ENCODE measurements around the gene MAP4K4. TPM values are rescaled to one million over a fixed set of nuclear protein-coding genes. Genes with fewer than 3 reads are reported as not detected.

The MAP4K4 gene
- total and polyA plus RNA-seq, 2 of the 13 experiments (the other 11 are each of a cell fraction or from before 2014, with no cell fraction given) = 105 to 264 TPM

DNA sequence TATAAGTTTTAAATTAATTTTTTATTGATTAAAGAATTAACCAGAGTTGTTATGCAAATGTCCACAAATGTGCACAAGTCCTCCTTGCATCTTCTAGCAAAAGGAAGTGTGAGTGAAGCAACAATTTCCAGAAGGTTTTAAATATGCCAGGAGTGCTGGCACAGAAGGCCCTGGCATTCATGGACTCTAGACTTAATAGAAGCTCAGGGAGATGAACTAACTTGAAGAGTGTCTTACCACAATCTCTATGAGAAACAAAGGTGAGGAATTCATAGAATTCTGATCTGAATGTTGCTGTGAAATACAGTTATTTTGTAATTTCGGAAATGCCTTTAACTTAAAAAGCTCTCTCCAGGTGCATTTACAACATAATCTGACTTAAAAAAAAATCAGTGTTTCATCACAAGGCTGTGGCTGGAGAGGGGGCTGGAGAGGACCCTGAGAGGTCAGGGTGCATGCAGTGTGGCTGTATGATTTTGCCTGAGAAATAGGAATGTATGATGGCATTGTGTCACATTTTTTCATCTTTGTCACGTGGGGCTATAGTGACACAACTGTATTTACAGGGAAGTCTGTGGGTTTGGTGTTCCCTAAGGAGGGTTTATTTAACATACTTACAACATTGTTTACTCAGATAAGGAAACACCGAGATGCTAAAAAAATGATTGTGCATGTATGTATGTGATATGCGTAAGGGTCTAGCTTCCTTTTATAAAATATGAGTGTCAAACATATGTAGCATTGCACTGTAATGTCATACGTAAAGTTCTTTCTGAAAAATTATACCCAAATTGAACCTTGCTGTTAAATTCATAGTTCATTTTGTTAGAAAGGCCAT lies 66.2 kb downstream of the MAP4K4 start (continued):
- no peak for TF ChIP-seq ZNF768 (CRISPR knock-in tag; IDR thresholded peaks at IDR 0.05)
- no peak for TF ChIP-seq NFKB2 (CRISPR knock-in tag; IDR thresholded peaks at IDR 0.05; ENCODE audit: borderline replicate concordance)
- no peak for TF ChIP-seq ZNF180 (CRISPR knock-in tag; IDR thresholded peaks at IDR 0.05; ENCODE audit: borderline replicate concordance, low read depth)
- TF ChIP-seq HOXA7 (CRISPR knock-in tag; IDR thresholded peaks at IDR 0.05) = no peak
- TF ChIP-seq ZNF75D (CRISPR knock-in tag; IDR thresholded peaks at IDR 0.05; ENCODE audit: borderline replicate concordance) = no peak
- TF ChIP-seq, protein P1, sequence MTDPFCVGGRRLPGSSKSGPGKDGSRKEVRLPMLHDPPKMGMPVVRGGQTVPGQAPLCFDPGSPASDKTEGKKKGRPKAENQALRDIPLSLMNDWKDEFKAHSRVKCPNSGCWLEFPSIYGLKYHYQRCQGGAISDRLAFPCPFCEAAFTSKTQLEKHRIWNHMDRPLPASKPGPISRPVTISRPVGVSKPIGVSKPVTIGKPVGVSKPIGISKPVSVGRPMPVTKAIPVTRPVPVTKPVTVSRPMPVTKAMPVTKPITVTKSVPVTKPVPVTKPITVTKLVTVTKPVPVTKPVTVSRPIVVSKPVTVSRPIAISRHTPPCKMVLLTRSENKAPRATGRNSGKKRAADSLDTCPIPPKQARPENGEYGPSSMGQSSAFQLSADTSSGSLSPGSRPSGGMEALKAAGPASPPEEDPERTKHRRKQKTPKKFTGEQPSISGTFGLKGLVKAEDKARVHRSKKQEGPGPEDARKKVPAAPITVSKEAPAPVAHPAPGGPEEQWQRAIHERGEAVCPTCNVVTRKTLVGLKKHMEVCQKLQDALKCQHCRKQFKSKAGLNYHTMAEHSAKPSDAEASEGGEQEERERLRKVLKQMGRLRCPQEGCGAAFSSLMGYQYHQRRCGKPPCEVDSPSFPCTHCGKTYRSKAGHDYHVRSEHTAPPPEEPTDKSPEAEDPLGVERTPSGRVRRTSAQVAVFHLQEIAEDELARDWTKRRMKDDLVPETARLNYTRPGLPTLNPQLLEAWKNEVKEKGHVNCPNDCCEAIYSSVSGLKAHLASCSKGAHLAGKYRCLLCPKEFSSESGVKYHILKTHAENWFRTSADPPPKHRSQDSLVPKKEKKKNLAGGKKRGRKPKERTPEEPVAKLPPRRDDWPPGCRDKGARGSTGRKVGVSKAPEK (CRISPR knock-in tag; IDR thresholded peaks at IDR 0.05; ENCODE audit: borderline replicate concordance) = no peak
- no peak for TF ChIP-seq ADNP (CRISPR knock-in tag; IDR thresholded peaks at IDR 0.05)
- peak; percentile 84; the same call in 1 of the 2 replicates for TF ChIP-seq ERF (CRISPR knock-in tag; IDR thresholded peaks at IDR 0.05)
- TF ChIP-seq PHF5A (CRISPR knock-in tag; IDR thresholded peaks at IDR 0.05; ENCODE audit: low read depth, unreplicated experiment) = no peak
- no peak for TF ChIP-seq ZNF510 (CRISPR knock-in tag; IDR thresholded peaks at IDR 0.05; ENCODE audit: low read depth)
- TF ChIP-seq, protein P2, sequence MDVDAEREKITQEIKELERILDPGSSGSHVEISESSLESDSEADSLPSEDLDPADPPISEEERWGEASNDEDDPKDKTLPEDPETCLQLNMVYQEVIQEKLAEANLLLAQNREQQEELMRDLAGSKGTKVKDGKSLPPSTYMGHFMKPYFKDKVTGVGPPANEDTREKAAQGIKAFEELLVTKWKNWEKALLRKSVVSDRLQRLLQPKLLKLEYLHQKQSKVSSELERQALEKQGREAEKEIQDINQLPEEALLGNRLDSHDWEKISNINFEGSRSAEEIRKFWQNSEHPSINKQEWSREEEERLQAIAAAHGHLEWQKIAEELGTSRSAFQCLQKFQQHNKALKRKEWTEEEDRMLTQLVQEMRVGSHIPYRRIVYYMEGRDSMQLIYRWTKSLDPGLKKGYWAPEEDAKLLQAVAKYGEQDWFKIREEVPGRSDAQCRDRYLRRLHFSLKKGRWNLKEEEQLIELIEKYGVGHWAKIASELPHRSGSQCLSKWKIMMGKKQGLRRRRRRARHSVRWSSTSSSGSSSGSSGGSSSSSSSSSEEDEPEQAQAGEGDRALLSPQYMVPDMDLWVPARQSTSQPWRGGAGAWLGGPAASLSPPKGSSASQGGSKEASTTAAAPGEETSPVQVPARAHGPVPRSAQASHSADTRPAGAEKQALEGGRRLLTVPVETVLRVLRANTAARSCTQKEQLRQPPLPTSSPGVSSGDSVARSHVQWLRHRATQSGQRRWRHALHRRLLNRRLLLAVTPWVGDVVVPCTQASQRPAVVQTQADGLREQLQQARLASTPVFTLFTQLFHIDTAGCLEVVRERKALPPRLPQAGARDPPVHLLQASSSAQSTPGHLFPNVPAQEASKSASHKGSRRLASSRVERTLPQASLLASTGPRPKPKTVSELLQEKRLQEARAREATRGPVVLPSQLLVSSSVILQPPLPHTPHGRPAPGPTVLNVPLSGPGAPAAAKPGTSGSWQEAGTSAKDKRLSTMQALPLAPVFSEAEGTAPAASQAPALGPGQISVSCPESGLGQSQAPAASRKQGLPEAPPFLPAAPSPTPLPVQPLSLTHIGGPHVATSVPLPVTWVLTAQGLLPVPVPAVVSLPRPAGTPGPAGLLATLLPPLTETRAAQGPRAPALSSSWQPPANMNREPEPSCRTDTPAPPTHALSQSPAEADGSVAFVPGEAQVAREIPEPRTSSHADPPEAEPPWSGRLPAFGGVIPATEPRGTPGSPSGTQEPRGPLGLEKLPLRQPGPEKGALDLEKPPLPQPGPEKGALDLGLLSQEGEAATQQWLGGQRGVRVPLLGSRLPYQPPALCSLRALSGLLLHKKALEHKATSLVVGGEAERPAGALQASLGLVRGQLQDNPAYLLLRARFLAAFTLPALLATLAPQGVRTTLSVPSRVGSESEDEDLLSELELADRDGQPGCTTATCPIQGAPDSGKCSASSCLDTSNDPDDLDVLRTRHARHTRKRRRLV (CRISPR knock-in tag; IDR thresholded peaks at IDR 0.05) = no peak
- TF ChIP-seq ZNF24 (IDR thresholded peaks at IDR 0.05) = peak; percentile 82; the same call in 1 of the 2 replicates
- TF ChIP-seq SRSF4 (IDR thresholded peaks at IDR 0.05; ENCODE audit: low read depth, low read length, poor library complexity, severe bottlenecking) = no peak
- TF ChIP-seq ZFP1 (CRISPR knock-in tag; IDR thresholded peaks at IDR 0.05) = no peak
- TF ChIP-seq ZFP90 (CRISPR knock-in tag; IDR thresholded peaks at IDR 0.05; ENCODE audit: borderline replicate concordance) = no peak
- 0 out of 2 replicates have a peak, but pooled peaks have one; percentile 54 for TF ChIP-seq SIN3A (IDR thresholded peaks at IDR 0.05; ENCODE audit: borderline replicate concordance, low read depth, low read length)
- TF ChIP-seq IKZF1 (IDR thresholded peaks at IDR 0.05) = no peak
- TF ChIP-seq ZNF451 (CRISPR knock-in tag; IDR thresholded peaks at IDR 0.05) = 0 out of 2 replicates have a peak, but pooled peaks have one; percentile 44
- peak; percentile 89; the same call in 1 of the 2 replicates for TF ChIP-seq FOXO1 (CRISPR knock-in tag; IDR thresholded peaks at IDR 0.05)
- TF ChIP-seq, protein P3, sequence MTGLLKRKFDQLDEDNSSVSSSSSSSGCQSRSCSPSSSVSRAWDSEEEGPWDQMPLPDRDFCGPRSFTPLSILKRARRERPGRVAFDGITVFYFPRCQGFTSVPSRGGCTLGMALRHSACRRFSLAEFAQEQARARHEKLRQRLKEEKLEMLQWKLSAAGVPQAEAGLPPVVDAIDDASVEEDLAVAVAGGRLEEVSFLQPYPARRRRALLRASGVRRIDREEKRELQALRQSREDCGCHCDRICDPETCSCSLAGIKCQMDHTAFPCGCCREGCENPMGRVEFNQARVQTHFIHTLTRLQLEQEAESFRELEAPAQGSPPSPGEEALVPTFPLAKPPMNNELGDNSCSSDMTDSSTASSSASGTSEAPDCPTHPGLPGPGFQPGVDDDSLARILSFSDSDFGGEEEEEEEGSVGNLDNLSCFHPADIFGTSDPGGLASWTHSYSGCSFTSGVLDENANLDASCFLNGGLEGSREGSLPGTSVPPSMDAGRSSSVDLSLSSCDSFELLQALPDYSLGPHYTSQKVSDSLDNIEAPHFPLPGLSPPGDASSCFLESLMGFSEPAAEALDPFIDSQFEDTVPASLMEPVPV (CRISPR knock-in tag; IDR thresholded peaks at IDR 0.05) = no peak
